Trophoblast cell (in vitro differentiated cells and primary cell): ENCODE results near the gene ZNF155. TPM values are rescaled to one million over a fixed set of nuclear protein-coding genes. Genes with fewer than 3 reads are reported as not detected.
A peak's percentile ranks its signal among the peaks of the same experiment; 100 is the strongest.

ENCODE experiments used
- DNase-seq, 2 donors: peaks; one replicate each; pipeline ENCODE4 v3.0.0-alpha.2; 2016
- H2AFZ ChIP-seq: 2 replicates; pipeline ENCODE4 v1.6.1; 2013; ENCODE audit warnings: low read length, moderate library complexity, mild to moderate bottlenecking; ENCODE audit not compliant: insufficient read depth, poor library complexity
- H2AK5ac ChIP-seq: 2 replicates; pipeline ENCODE4 v1.6.1; 2013; ENCODE audit warnings: mild to moderate bottlenecking, low read length
- H2BK120ac ChIP-seq: 2 replicates; pipeline ENCODE4 v1.6.1; 2013; ENCODE audit warnings: low read length, mild to moderate bottlenecking, moderate library complexity; ENCODE audit not compliant: insufficient read depth, poor library complexity
- H2BK12ac ChIP-seq: 2 replicates; pipeline ENCODE4 v1.6.1; 2013; ENCODE audit warnings: mild to moderate bottlenecking, low read length, moderate library complexity
- H2BK5ac ChIP-seq: 2 replicates; pipeline ENCODE4 v1.6.1; 2013; ENCODE audit warnings: low read length, low read depth, moderate library complexity, mild to moderate bottlenecking; ENCODE audit not compliant: poor library complexity
- H3K14ac ChIP-seq: 2 replicates; pipeline ENCODE4 v1.6.1; 2013; ENCODE audit warnings: mild to moderate bottlenecking, low read length
- H3K18ac ChIP-seq: 2 replicates; pipeline ENCODE4 v1.6.1; 2013; ENCODE audit warnings: mild to moderate bottlenecking, low read length
- H3K23ac ChIP-seq: 2 replicates; pipeline ENCODE4 v1.6.1; 2013; ENCODE audit warnings: low read length
- H3K27ac ChIP-seq: 2 replicates; pipeline ENCODE4 v1.5.1; 2013; ENCODE audit warnings: low read depth, mild to moderate bottlenecking, inconsistent platforms, low read length, moderate library complexity
- H3K27me3 ChIP-seq: 2 replicates; pipeline ENCODE4 v1.6.1; 2013; ENCODE audit warnings: inconsistent platforms, mild to moderate bottlenecking, low read length, moderate library complexity; ENCODE audit not compliant: insufficient read depth
- H3K36me3 ChIP-seq, 2 experiments: 1 replicate in 1 of 2; 2 replicates in 1 of 2; pipeline ENCODE4 v1.6.1; 2013; ENCODE audit warnings: low read length in 2 of 2, mild to moderate bottlenecking in 2 of 2, moderate library complexity in 1 of 2; ENCODE audit not compliant: insufficient read depth in 2 of 2, control insufficient read depth in 1 of 2
- H3K4ac ChIP-seq: 2 replicates; pipeline ENCODE4 v1.6.1; 2013; ENCODE audit warnings: low read depth, mild to moderate bottlenecking, low read length, moderate library complexity
- H3K4me1 ChIP-seq, 2 experiments: 1 replicate in 1 of 2; 2 replicates in 1 of 2; pipeline ENCODE4 v1.6.1; 2013; ENCODE audit warnings: low read length in 2 of 2, mild to moderate bottlenecking in 2 of 2, moderate library complexity in 1 of 2; ENCODE audit not compliant: insufficient read depth in 2 of 2, control insufficient read depth in 1 of 2
- H3K4me2 ChIP-seq: 2 replicates; pipeline ENCODE4 v1.6.1; 2013; ENCODE audit warnings: inconsistent platforms, mild to moderate bottlenecking, low read length, moderate library complexity
- H3K4me3 ChIP-seq: 2 replicates; pipeline ENCODE4 v1.5.1; 2013; ENCODE audit warnings: mild to moderate bottlenecking, low read depth, low read length, inconsistent platforms
- H3K79me1 ChIP-seq: one replicate; pipeline ENCODE4 v1.6.1; 2013; ENCODE audit warnings: low read length
- H3K79me2 ChIP-seq: 2 replicates; pipeline ENCODE4 v1.6.1; 2013; ENCODE audit warnings: low read length, mild to moderate bottlenecking; ENCODE audit not compliant: control insufficient read depth, insufficient read depth, poor library complexity
- H3K9ac ChIP-seq: 2 replicates; pipeline ENCODE4 v1.6.1; 2013; ENCODE audit warnings: mild to moderate bottlenecking, low read length
- H3K9me3 ChIP-seq: 2 replicates; pipeline ENCODE4 v1.6.1; 2013; ENCODE audit warnings: low read depth, mild to moderate bottlenecking, control low read depth, inconsistent platforms, low read length; ENCODE audit not compliant: insufficient read depth
- H4K12ac ChIP-seq: 2 replicates; pipeline ENCODE4 v1.6.1; 2013; ENCODE audit warnings: low read depth, mild to moderate bottlenecking, low read length, moderate library complexity
- H4K8ac ChIP-seq: 2 replicates; pipeline ENCODE4 v1.6.1; 2013; ENCODE audit warnings: low read depth, mild to moderate bottlenecking, low read length, moderate library complexity
- H4K91ac ChIP-seq: one replicate; pipeline ENCODE4 v1.6.1; 2013; ENCODE audit warnings: low read depth, mild to moderate bottlenecking, low read length, moderate library complexity
- WGBS: extraction: QIAGEN DNeasy Blood & Tissue Kit; methylation state at CpG from one replicate; pipeline ENCODE4 v1.1.7; 2013; ENCODE audit warnings: missing lambda C conversion rate; ENCODE audit not compliant: insufficient read length, insufficient coverage; ENCODE audit errors: extremely low coverage; 5-methylcytosine and 5-hydroxymethylcytosine counted together
- polyA plus RNA-seq: library from polyadenylated mRNA; stranded (reverse); fragments of 200-250 nt; gene quantifications from 2 replicates; pipeline ENCODE4 v1.2.3, GENCODE V29; 2013

ZNF155 gene
- 6.0 and 6.2 TPM in 2 replicates for polyA plus RNA-seq

DNA sequence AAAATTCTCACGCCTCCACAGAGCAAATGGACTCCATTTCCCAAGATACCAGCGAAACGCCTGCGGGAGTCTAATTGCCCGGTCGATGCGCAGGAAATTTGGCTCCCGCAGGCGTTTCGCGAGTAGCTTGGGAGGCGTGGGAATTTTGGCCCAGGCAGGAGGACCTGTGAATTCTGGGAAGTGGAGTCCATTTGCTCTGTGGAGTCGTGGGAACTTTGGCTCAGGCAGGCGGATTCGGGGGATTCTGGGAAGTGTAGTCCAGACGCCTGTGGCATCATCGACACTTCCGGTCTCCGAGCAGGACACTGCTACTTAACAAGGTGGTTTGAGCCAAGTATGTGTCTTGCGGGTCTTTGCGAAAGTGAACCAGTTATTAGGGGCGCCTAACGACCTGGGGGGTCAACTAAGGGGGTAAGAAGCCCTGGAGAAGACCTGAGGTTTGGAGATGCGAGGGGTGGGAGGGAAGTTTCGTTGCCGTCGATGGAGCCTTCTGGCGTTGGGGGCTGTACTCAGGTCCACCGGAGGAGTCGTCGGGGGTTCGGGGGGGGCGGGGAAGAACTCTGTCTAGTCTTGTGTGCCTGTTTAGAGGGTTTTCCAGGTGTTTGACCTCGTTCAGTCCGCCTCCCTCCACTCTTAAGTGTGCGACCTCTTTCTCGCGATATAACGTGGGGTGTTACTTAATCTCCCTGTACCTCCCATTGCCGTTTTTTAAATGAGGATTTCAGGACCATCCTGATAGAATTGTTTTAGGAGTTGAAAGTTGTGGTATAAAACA lies at the start of gene ZNF155:
Gene ZNF155 (plus strand): TSS at position 277 of the 775 bp plus-strand sequence. CDS start 4,356 bp downstream, outside the sequence.
- Histone ChIP-seq H3K4me3 (peak within 1 kb of the TSS; percentile 83), H3K14ac (peak within 1 kb of the TSS; percentile 56), H3K79me1 (peaks cover 2% of the 10 kb centered on the region), H2AK5ac (no peak within 1 kb of the TSS), H4K12ac (peak within 1 kb of the TSS; percentile 73), H3K79me2 (no peaks in the 10 kb centered on the region), H2AFZ (peak within 1 kb of the TSS; percentile 97), H3K27me3 (no peaks in the 10 kb centered on the region), H3K4me1 (peaks cover 2 to 3% of the 10 kb centered on the region in 2 experiments), H3K27ac (no peak within 1 kb of the TSS), H2BK120ac (peak within 1 kb of the TSS; percentile 22), H3K36me3 (no peaks in the 10 kb centered on the region), H3K4me2 (peak within 1 kb of the TSS; percentile 99), H2BK12ac (no peak within 1 kb of the TSS), H4K8ac (peak within 1 kb of the TSS; percentile 72), H3K9ac (peak within 1 kb of the TSS; percentile 84), H2BK5ac (peak within 1 kb of the TSS; percentile 21), H3K9me3 (no peaks in the 10 kb centered on the region), H3K4ac (peak within 1 kb of the TSS; percentile 69), H4K91ac (peak within 1 kb of the TSS; percentile 64), H3K23ac (no peak within 1 kb of the TSS), H3K18ac (peak within 1 kb of the TSS; percentile 37)
- DNase-seq = peak; percentile 96 to 97
- no CpG with 5 or more reads among the region's 40 CpGs for whole genome bisulfite sequencing

DNA sequence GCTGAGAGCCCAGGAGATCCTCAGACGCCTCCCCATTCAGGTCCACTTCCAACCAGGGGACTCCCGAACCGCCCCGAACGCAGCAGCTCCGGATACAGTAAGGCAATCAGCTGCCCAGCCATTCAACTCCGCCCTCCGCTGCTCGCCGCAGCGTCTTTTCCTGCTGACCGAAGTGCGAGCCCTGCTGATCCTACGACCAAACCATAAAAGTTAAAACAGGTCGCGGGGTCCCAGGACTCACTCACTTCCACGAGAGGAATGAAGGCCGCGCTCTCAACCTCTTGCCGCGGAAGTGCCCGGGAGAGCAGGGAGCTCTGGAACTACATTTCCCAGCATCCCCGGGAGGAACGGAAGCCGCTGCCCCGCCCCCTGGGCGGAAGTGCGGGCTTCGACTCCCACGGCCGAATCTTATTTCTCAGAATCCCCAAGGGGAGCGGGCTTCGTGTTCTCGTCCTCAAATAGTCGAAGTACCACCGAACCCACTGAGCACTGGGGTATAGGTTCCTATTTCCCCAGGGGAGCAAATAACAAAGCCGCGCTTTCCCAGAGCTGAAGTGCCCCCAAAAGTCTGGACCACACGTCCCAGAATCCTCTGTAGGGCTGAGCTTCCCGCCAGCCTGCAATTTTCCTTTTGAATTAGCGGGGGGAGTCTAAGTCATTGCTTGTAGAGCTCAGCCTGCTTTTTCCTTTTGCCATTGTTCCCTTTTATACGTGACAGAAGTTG lies 48.8 kb upstream of the ZNF155 start, which contains the start of gene ZNF45:
Gene ZNF45 (minus strand): TSS at position 298 of the 724 bp plus-strand sequence. CDS start 13,097 bp downstream, outside the sequence.
- H3K9me3 ChIP-seq = no peaks in the 10 kb centered on the region
- WGBS = no CpG with 5 or more reads among the region's 42 CpGs
- H2BK5ac ChIP-seq = peak within 1 kb of the TSS; percentile 14
- peak within 1 kb of the TSS; percentile 88 for H4K12ac ChIP-seq
- H3K9ac ChIP-seq = peak within 1 kb of the TSS; percentile 97
- H3K27me3 ChIP-seq = no peaks in the 10 kb centered on the region
- H2BK120ac ChIP-seq = peak within 1 kb of the TSS; percentile 10
- peaks cover 0 to 3% of the 10 kb centered on the region in 2 experiments for H3K4me1 ChIP-seq
- H2AFZ ChIP-seq = peak within 1 kb of the TSS; percentile 95
- H2BK12ac ChIP-seq = no peak within 1 kb of the TSS
- H3K4me3 ChIP-seq = peak within 1 kb of the TSS; percentile 91
- H3K4me2 ChIP-seq = peak within 1 kb of the TSS; percentile 76
- no peak within 1 kb of the TSS for H3K14ac ChIP-seq
- no peaks in the 10 kb centered on the region for H3K79me2 ChIP-seq
- no peak within 1 kb of the TSS for H3K18ac ChIP-seq
- peak within 1 kb of the TSS; percentile 79 for H4K8ac ChIP-seq
- peak; percentile 86 to 94 for DNase-seq
- H4K91ac ChIP-seq = peak within 1 kb of the TSS; percentile 29
- peak within 1 kb of the TSS; percentile 40 for H3K4ac ChIP-seq
- peaks cover 2% of the 10 kb centered on the region for H3K79me1 ChIP-seq
- H2AK5ac ChIP-seq = no peak within 1 kb of the TSS
- H3K36me3 ChIP-seq = peaks cover 6 to 7% of the 10 kb centered on the region in 2 experiments
- no peak within 1 kb of the TSS for H3K23ac ChIP-seq
- H3K27ac ChIP-seq = peak within 1 kb of the TSS; percentile 70

DNA sequence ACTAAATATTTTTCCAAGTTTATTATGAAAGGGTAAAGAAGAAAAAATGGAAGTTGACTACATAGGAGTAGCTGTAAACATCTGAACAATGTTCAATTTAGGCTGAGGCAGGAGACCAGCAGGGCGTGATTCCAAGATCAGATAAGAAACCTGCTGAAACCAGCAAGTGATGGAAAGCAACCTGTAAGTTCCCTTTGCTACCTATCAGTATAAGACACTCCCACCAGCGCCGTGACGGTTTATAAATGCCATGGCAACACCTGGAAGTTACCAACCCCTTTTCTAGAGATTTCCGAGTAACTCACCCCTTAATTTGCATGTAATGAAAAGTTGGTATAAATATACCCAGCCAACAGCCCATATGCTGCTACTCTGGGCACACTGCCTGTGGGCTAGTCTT lies 47.8 kb upstream of the ZNF155 start:
- H2BK12ac ChIP-seq = no peak overlapping the region
- peak in 1 of 2 donors; percentile 2 for DNase-seq
- no peak overlapping the region for H3K14ac ChIP-seq
- no peak overlapping the region for H3K23ac ChIP-seq
- no peaks in the 10 kb centered on the region for H3K27me3 ChIP-seq
- H3K79me2 ChIP-seq = no peaks in the 10 kb centered on the region
- no peak overlapping the region for H3K4me2 ChIP-seq
- H3K27ac ChIP-seq = no peak overlapping the region
- H3K9ac ChIP-seq = no peak overlapping the region
- H3K4ac ChIP-seq = no peak overlapping the region
- H3K4me1 ChIP-seq = peaks cover 0 to 3% of the 10 kb centered on the region in 2 experiments
- H3K18ac ChIP-seq = no peak overlapping the region
- WGBS = no CpG with 5 or more reads among the region's 5 CpGs
- no peak overlapping the region for H4K91ac ChIP-seq
- peak overlapping the region; percentile 62 for H4K8ac ChIP-seq
- no peak overlapping the region for H3K4me3 ChIP-seq
- no peak overlapping the region for H2AK5ac ChIP-seq
- H3K9me3 ChIP-seq = no peaks in the 10 kb centered on the region
- H3K79me1 ChIP-seq = peaks cover 2% of the 10 kb centered on the region
- no peak overlapping the region for H2BK120ac ChIP-seq
- peaks cover 4% of the 10 kb centered on the region in 2 experiments for H3K36me3 ChIP-seq
- no peak overlapping the region for H2BK5ac ChIP-seq
- H4K12ac ChIP-seq = no peak overlapping the region
- no peak overlapping the region for H2AFZ ChIP-seq

DNA sequence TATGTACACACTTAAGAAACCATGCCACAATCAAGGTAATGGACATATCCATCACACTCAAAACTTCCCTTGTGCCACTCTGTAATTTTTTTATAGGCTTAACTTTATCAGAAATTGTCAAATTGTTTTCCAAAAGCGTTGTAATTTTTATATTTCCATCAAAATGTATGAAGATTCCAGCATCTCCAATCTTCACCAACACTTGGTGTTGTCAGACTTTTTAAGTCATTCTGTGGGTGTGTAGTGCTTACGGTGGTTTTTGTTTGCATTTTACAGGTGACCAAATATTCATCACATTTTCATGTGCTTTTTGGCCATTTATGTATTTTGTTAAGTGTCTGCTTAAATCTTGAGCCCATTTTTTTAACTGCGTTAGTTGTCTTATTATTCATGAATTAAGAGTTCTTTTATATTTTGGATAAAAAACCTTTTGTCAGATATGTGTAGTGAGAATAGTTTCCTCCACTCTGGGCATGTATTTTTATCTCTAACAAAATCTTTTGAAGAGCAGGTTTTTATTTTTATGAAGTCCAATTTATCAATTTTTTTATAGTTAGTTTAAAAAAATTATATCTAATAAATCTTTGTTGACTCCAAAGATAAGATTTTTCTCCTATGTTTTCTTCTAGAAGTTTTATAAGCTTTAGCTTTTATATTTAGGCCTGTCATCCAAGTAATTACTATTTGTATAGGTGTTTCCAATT lies 44.3 kb upstream of the ZNF155 start:
- no peaks in the 10 kb centered on the region for H3K79me2 ChIP-seq
- H3K4ac ChIP-seq = no peak overlapping the region
- no peak overlapping the region for H3K9ac ChIP-seq
- H3K9me3 ChIP-seq = no peaks in the 10 kb centered on the region
- no peak overlapping the region for H2AK5ac ChIP-seq
- no peak overlapping the region for H3K27ac ChIP-seq
- no peak overlapping the region for H3K14ac ChIP-seq
- H3K4me1 ChIP-seq = no peaks in the 10 kb centered on the region
- no peak overlapping the region for H2BK5ac ChIP-seq
- DNase-seq = no peak
- H2BK120ac ChIP-seq = no peak overlapping the region
- H2BK12ac ChIP-seq = no peak overlapping the region
- no peaks in the 10 kb centered on the region for H3K27me3 ChIP-seq
- WGBS = no CpG with 5 or more reads among the region's 3 CpGs
- no peak overlapping the region for H4K91ac ChIP-seq
- H4K12ac ChIP-seq = no peak overlapping the region
- no peak overlapping the region for H2AFZ ChIP-seq
- no peak overlapping the region for H3K4me2 ChIP-seq
- H3K79me1 ChIP-seq = peaks cover 2% of the 10 kb centered on the region
- H3K18ac ChIP-seq = no peak overlapping the region
- H3K4me3 ChIP-seq = no peak overlapping the region
- no peaks in the 10 kb centered on the region for H3K36me3 ChIP-seq
- no peak overlapping the region for H4K8ac ChIP-seq
- no peak overlapping the region for H3K23ac ChIP-seq
